GM19395 (cell line): ENCODE results near the gene MAN2B1.
"Not testable (repeated sequence)": the region's sequence is repeated elsewhere in the genome, so short reads cannot be mapped to it uniquely, and the experiment has no call there.

Experiments
- ATAC-seq: cut with Tn5 transposase; IDR thresholded peaks from one replicate; pipeline ENCODE4 v1.9.1; 2021; ENCODE audit warnings: mild to moderate bottlenecking, moderate library complexity; ENCODE audit not compliant: unreplicated experiment

Gene MAN2B1

GRCh38 chr19:12623361-12624031, 43.0 kb downstream of the MAN2B1 start:
- ATAC-seq = no peak

- not testable (repeated sequence) for ATAC-seq
Measured at GRCh38 chr19:12621253-12622024, 45.1 kb downstream of the MAN2B1 start.

- ATAC-seq = no peak
Measured at GRCh38 chr19:12617646-12618045, 48.9 kb downstream of the MAN2B1 start.

GRCh38 chr19:12611361-12611699, 55.2 kb downstream of the MAN2B1 start:
- ATAC-seq = no peak

DNA sequence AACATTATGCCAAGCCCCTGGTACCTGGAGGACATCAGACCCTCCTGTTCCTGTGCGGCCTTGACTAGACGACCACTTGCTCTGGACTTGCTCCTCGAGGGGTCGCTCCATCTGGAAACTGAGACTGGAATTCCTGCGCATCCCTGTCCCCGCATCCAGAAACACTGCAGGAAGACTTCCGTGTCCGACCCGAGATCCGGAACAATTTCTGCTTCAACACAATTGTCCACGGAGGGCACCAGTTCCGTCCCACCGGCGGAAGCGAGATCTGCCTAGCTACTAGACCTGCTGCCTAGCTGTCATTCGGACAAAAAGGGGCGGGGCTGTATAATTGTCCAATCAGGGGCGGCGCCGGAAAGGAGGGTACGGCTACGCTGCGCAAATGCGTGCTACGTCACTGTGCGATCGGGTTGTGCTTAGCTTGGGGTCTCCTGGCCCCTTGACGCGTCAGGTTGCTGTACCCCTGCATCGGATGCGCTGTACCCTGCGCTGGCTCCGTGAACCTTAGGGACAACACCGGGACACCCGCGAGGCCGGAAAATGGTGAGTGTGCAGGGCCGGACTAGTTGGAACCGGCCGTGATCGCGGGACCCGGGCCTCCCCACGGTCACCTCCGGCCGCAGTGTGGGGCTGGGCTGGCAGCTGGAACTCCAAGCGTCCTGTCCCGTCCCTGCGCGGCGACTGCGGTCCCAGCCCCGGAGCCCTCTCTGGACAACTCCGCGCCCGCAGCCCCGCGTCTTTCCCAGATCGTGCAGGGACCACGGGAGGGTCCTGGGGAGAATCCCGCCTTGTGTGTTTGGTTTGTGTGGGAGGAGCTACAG, 55.8 kb downstream of the MAN2B1 start, which contains the start of the genes ZNF490 and ZNF791:
Gene ZNF490 (minus strand): TSS at position 274 of the 821 bp plus-strand sequence. CDS start 133 bp downstream, at position 141.
Gene ZNF791 (plus strand): TSS at position 381 of the 821 bp plus-strand sequence. CDS start 160 bp downstream, at position 541.
- peak; percentile 75 for ATAC-seq

DNA sequence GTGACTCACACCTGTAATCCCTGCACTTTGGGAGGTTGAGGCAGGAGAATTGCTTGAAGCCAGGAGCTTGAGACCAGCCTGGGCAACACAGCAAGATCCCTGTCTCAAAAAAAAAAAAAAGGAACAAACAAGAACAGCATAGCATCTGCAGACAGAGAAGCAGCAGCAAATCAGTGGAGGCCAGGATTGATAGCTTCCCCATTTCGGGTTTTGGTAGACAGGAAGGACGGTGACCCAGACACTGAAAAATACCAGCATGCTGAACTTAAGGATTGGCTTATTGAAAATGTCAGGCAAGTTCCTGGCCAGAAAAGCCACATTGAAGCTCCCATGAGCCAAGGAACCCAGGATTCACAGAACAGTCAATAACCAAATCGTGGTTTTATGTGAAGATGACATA, 58.9 kb downstream of the MAN2B1 start:
- ATAC-seq = no peak

GRCh38 chr19:12606796-12607195, 59.7 kb downstream of the MAN2B1 start:
- no peak for ATAC-seq

GRCh38 chr19:12603714-12604113, 62.8 kb downstream of the MAN2B1 start:
- no peak for ATAC-seq

- no peak for ATAC-seq
Measured at GRCh38 chr19:12597594-12597993, 68.9 kb downstream of the MAN2B1 start.

DNA sequence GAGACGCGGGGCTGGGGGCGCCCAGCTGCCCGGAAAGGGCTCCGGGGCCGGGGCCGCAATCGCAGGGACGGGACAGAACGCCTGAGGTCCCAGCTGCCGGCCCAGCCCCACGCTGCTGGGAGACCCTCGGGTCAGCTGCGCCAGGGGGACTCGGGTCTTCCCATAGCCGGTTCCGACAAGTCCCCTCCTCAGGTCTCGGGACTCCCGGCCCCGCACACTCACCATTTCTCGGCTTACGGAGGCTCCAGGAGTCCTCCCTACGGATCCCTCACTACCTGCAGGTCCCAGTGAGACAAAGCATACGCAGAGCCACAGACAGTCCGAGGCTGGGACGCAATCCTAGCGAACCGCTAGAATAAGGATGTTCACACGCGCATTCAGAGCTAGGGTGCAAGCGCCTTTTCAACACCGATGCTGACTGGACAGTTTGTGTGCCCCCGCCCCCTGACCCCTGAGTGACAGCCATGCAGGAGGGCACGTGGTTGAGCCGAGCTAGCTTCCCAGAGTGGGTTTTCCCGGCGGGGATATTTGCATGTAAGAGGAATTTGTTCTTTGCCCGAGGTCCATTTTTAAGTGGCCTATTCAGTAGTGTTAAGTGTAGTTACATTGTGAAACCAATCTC, 69.5 kb downstream of the MAN2B1 start:
- ATAC-seq = no peak
